A549 treated with GW870086 at 1 μM for 4 hours (cell line): ENCODE data around the gene SAMHD1. TPM values are rescaled to one million over a fixed set of nuclear protein-coding genes. Genes with fewer than 3 reads are reported as not detected.

Source experiments
- total RNA-seq: library from RNA; stranded (reverse); fragments of 200-300 nt; extraction: Qiagen RNA extraction; gene quantifications from 5 replicates; pipeline ENCODE4 v1.2.3, GENCODE V29; 2022; ENCODE audit warnings: low read depth

SAMHD1 gene
- total RNA-seq = 7.0 to 9.4 TPM (median 7.5 TPM) in 5 replicates

DNA sequence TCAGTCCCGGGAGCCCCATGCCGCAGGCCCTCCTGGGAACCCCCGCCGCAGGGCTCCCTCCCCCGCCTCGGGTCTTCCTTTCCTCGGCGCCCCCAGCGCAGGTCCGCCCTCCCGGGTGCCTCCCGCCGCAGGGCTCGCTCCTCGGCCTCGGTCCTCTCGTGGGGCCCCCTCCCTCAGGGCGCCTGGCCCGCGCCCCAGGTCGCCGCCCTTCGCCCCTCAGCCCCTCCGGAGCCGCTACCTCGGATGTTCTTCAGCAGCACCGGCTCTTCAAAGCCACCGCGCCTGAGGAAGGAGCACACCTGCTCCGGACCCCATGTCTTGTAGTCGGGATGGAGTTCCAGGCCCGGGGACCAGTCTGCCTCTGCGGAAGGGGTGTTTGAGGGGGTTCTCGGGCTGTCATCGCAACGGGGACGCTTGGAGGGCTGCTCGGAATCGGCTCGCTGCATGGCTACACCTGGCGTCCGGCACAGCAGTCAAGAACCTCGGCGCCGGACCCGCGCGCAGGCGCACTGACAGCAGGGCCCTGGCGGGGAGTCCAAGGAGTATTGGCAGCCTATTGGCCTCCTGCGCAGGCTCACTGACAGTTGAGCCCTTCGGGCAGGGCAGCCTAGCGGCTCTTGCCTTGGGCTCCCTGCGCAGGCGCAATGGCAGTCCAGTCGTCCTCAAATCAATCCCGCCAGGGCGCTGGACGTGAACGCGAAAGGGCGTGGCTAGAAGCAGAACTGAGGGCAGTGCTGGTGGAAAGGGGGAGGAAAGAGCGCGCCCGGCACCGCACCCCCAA, at the start of gene SAMHD1:
TSS of gene SAMHD1 (minus strand) at position 511 of the 781 bp plus-strand sequence. CDS start at position 446, 65 bp downstream.

DNA sequence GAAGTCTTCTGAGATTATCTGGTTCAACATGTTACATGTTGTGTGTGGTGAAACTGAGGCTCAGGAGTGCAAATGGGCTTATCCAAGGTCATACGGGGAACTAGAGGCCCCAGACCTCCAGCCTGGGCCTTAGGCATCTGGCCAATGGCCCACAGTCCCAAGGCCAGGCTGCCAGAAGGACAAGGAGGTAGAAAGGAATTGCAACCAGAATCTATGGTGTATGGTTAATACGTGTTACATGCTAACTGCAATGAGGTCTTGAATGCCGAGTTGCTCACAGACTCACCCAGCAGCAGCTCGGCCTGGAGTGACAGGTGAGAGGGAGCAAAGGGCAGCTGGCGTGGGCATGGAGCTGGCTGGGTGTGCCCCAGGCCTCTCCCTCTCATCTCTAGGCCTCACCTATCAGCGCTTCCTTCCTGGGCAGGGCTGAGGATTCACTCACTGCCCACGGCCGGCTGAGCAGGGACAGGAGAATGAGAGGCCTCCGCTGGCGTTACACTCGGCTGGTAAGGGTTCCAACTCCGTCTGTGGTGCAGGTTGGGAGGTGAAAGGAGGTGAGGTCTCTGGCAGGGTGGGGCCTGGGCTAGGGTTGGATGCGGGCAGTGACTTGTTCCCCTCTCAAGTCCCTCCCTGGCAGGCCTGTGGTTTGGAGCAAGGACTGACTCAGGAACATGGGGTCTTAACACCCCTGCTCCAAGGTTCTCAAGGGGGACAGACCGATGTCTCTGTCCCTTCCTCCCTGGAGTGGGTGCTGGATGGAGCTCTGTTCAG, 75.6 kb downstream of the SAMHD1 start, which contains the start of gene TLDC2:
TSS of gene TLDC2 (plus strand) at position 437 of the 771 bp plus-strand sequence. CDS start at position 474, 37 bp downstream.

Other genes with a start within 250 kb of the SAMHD1 start
- 19.8 to 23.2 TPM (median 21.7 TPM) in 5 replicates for gene NDRG3, start 205.6 kb downstream of the SAMHD1 start, total RNA-seq
- gene DSN1, start 177.9 kb downstream of the SAMHD1 start, total RNA-seq = 21.4 to 27.4 TPM (median 24.5 TPM) in 5 replicates
- gene TLDC2, start 75.6 kb downstream of the SAMHD1 start, total RNA-seq = not detected in 5 replicates
- gene RBL1, start 144.3 kb upstream of the SAMHD1 start, total RNA-seq = 8.2 to 11.0 TPM (median 9.4 TPM) in 5 replicates
- gene RPN2, start 227.6 kb upstream of the SAMHD1 start, total RNA-seq = 254 to 268 TPM (median 260 TPM) in 5 replicates
- 0.45 to 1.7 TPM (median 1.0 TPM) in 5 replicates for gene MROH8, start 227.8 kb upstream of the SAMHD1 start, total RNA-seq